DND-41 (cell line): ENCODE data around the gene TXNDC17.
"Not testable (repeated sequence)": the region's sequence is repeated elsewhere in the genome, so short reads cannot be mapped to it uniquely, and the experiment has no call there.

Source experiments
- ATAC-seq: fragments of 200-7000 bp; cut with Tn5 transposase; 3 replicates; pipeline ENCODE4 v1.9.1; 2021; ENCODE audit warnings: low read depth; ENCODE audit not compliant: insufficient read depth
- DNase-seq: peaks from one replicate; pipeline ENCODE4 v3.0.0-alpha.2; 2020
- H2AFZ ChIP-seq: 2 replicates; pipeline ENCODE4 v1.6.0; 2012; ENCODE audit warnings: low read depth, low read length
- H3K27ac ChIP-seq: 2 replicates; pipeline ENCODE4 v1.5.1; 2012; ENCODE audit warnings: low read length, inconsistent platforms
- H3K27me3 ChIP-seq: fragments of 200-600 bp; sonication (generic); 2 replicates; pipeline ENCODE4 v1.6.0; 2012; ENCODE audit warnings: low read length, mild to moderate bottlenecking, inconsistent platforms; ENCODE audit not compliant: insufficient read depth, poor library complexity
- H3K36me3 ChIP-seq: 2 replicates; pipeline ENCODE4 v1.5.1; 2012; ENCODE audit warnings: low read length, inconsistent platforms; ENCODE audit not compliant: insufficient read depth
- H3K4me1 ChIP-seq: 2 replicates; pipeline ENCODE4 v1.5.1; 2012; ENCODE audit warnings: mild to moderate bottlenecking, low read length; ENCODE audit not compliant: insufficient read depth
- H3K4me2 ChIP-seq: 2 replicates; pipeline ENCODE4 v1.6.0; 2012; ENCODE audit warnings: mild to moderate bottlenecking, moderate library complexity, low read length, inconsistent platforms; ENCODE audit not compliant: insufficient read depth
- H3K4me3 ChIP-seq, 2 experiments: fragments of 200-600 bp in 1 of 2; shearing (Covaris generic) in 1 of 2; 2 replicates each; pipeline ENCODE4 v1.5.1; 2012 to 2016; ENCODE audit warnings: inconsistent platforms in 2 of 2, low read length in 2 of 2, mild to moderate bottlenecking in 2 of 2, low read depth in 1 of 2, moderate library complexity in 1 of 2
- H3K79me2 ChIP-seq: 2 replicates; pipeline ENCODE4 v1.6.0; 2012; ENCODE audit warnings: low read length, inconsistent platforms; ENCODE audit not compliant: insufficient read depth
- H3K9ac ChIP-seq: 2 replicates; pipeline ENCODE4 v1.6.0; 2012; ENCODE audit warnings: low read depth, mild to moderate bottlenecking, inconsistent platforms, low read length, moderate library complexity
- H3K9me3 ChIP-seq: 2 replicates; pipeline ENCODE4 v1.5.1; 2012; ENCODE audit warnings: low read length, moderate library complexity, mild to moderate bottlenecking, inconsistent platforms; ENCODE audit not compliant: insufficient read depth, severe bottlenecking
- H4K20me1 ChIP-seq: 2 replicates; pipeline ENCODE4 v1.6.0; 2012; ENCODE audit warnings: low read length; ENCODE audit not compliant: insufficient read depth
- CTCF ChIP-seq: IDR thresholded peaks from 2 replicates; pipeline ENCODE4 v1.5.1; 2012; ENCODE audit warnings: borderline replicate concordance, low read length, moderate library complexity, mild to moderate bottlenecking; ENCODE audit not compliant: poor library complexity, severe bottlenecking; ENCODE audit errors: extremely low read depth
- EZH2 ChIP-seq: IDR thresholded peaks from 3 replicates; pipeline ENCODE4 v1.6.1; 2012; ENCODE audit warnings: borderline replicate concordance, low read depth, mild to moderate bottlenecking, moderate library complexity, low read length, inconsistent platforms; ENCODE audit not compliant: severe bottlenecking

The TXNDC17 gene

GRCh38 chr17:6656797-6657632, 16.2 kb downstream of the TXNDC17 start:
- H3K4me2 ChIP-seq, H3K27ac ChIP-seq, H3K36me3 ChIP-seq, H3K9me3 ChIP-seq, H3K4me3 ChIP-seq, H2AFZ ChIP-seq, H3K9ac ChIP-seq, ATAC-seq, H3K79me2 ChIP-seq, H4K20me1 ChIP-seq, DNase-seq: not testable (repeated sequence)
- H3K4me1 ChIP-seq, result peaks cover 25% of the 10 kb centered on the region
- peaks cover 18% of the 10 kb centered on the region for H3K27me3 ChIP-seq

DNA sequence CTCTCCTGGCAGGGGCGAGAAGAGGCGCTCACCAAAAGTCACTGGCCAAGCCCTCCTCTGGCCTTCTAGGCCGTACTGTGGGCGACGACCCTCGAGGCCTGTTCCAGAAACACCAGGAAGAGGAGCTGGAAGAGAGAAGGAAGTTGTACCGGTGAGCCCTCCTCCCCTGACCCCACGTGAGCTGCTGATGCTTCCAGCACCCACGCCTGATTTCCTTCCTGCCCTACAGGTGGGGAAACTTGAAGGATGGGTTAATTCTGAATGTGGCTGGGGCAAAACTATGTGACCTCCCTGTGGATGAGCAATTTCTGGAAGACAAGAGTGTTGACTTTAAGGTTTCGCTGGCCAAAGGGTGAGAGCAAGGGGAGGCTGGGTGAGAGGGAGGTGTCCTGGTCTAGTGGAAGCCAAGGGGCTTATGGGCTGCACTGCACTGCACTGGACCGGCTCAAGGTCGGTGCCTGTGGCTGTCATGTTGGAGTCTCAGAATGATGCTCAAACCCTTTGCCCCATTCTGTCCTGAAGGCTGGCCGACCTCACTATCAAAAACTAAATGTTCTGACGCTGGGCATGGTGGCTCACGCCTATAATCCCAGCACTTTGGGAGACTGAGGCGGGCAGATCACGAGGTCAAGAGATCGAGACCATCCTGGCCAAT, 16.9 kb downstream of the TXNDC17 start:
- Histone ChIP-seq H2AFZ (no peak overlapping the region), H3K36me3 (no peaks in the 10 kb centered on the region), H3K27ac (no peak overlapping the region), H3K79me2 (no peaks in the 10 kb centered on the region), H3K4me2 (no peak overlapping the region), H3K4me1 (peaks cover 17% of the 10 kb centered on the region), H3K9ac (no peak overlapping the region), H4K20me1 (no peaks in the 10 kb centered on the region), H3K9me3 (no peaks in the 10 kb centered on the region), H3K4me3 (no peak overlapping the region), H3K27me3 (peaks cover 23% of the 10 kb centered on the region)
- TF ChIP-seq EZH2 (no peak), CTCF (no peak)
- no peak for ATAC-seq
- DNase-seq, result no peak

DNA sequence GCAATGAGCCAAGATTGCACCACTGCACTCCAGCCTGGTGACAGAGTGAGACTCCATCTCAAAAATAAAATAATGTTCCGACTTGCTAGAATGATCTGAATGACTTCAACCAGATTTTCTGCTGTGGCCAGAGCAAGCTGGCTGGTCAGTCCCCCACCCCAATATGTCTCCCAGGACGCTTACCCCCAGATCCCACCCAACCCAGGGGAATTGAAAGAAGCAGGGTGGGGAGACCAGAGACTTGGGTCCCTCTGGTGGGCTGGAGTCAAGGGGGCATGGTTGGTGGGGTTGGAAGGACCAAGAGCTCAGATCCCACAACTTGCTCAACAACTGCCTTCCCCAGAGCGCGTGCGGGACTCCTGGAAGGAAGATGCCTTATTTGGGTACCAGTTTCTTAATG, 17.6 kb downstream of the TXNDC17 start:
- Histone ChIP-seq H3K4me1 (peaks cover 11% of the 10 kb centered on the region), H3K27me3 (peaks cover 23% of the 10 kb centered on the region)
- not testable (repeated sequence) for H4K20me1 ChIP-seq, H3K79me2 ChIP-seq, H2AFZ ChIP-seq, H3K9me3 ChIP-seq, H3K27ac ChIP-seq, ATAC-seq, DNase-seq, H3K36me3 ChIP-seq, H3K4me2 ChIP-seq, H3K4me3 ChIP-seq, H3K9ac ChIP-seq

- Histone ChIP-seq H3K9ac (no peak overlapping the region), H3K36me3 (no peaks in the 10 kb centered on the region), H4K20me1 (no peaks in the 10 kb centered on the region), H3K4me3 (no peak overlapping the region), H3K27ac (no peak overlapping the region), H2AFZ (no peak overlapping the region), H3K27me3 (peaks cover 26% of the 10 kb centered on the region), H3K4me1 (no peaks in the 10 kb centered on the region; the same call in 1 of the 2 replicates), H3K79me2 (no peaks in the 10 kb centered on the region), H3K9me3 (no peaks in the 10 kb centered on the region), H3K4me2 (no peak overlapping the region)
- no peak for TF ChIP-seq CTCF
- TF ChIP-seq EZH2, result no peak
- DNase-seq (no peak), ATAC-seq (no peak)
Observed at GRCh38 chr17:6660101-6660500, 19.2 kb downstream of the TXNDC17 start.
